ENCODE data around the gene FNDC7. TPM values are rescaled to one million over a fixed set of nuclear protein-coding genes. Genes with fewer than 3 reads are reported as not detected.
"Not testable (repeated sequence)": the region's sequence is repeated elsewhere in the genome, so short reads cannot be mapped to it uniquely, and the experiment has no call there.

FNDC7 gene
- total RNA-seq, 2 donors from 2014 or later = not detected

- intact Hi-C loops (cut with DNase I, micrococcal nuclease) = no loop called here
- peak; percentile 67 to 68 for DNase-seq
- ATAC-seq = peak; percentile 72
Measured at GRCh38 chr1:108692724-108693655, 19.7 kb upstream of the FNDC7 start.

GRCh38 chr1:108695535-108695934 is 17.2 kb upstream of the FNDC7 start:
- no peak for DNase-seq
- ATAC-seq = no peak
- intact Hi-C loops (cut with DNase I, micrococcal nuclease) = no loop called here

- DNase-seq = no peak
- intact Hi-C loops (cut with DNase I, micrococcal nuclease) = no loop called here
- no peak for ATAC-seq
Measured at GRCh38 chr1:108699375-108700332, 13.1 kb upstream of the FNDC7 start.

GRCh38 chr1:108701176-108701849 is 11.4 kb upstream of the FNDC7 start:
- intact Hi-C loops (cut with DNase I, micrococcal nuclease) = no loop called here
- DNase-seq (no peak), ATAC-seq (no peak)

- intact Hi-C loops (cut with DNase I, micrococcal nuclease); DNase-seq; ATAC-seq: not testable (repeated sequence)
Measured at GRCh38 chr1:108702109-108702508, 10.6 kb upstream of the FNDC7 start.

- intact Hi-C loops (cut with DNase I, micrococcal nuclease) = no loop called here
- no peak for ATAC-seq
Measured at GRCh38 chr1:108703939-108704338, 8.8 kb upstream of the FNDC7 start.

GRCh38 chr1:108704496-108704895 is 8.2 kb upstream of the FNDC7 start:
- ATAC-seq = peak; percentile 15
- intact Hi-C loops (cut with DNase I, micrococcal nuclease) = no loop called here
- DNase-seq = no peak

More at GRCh38 chr1:108703939-108704338, 8.8 kb upstream of the FNDC7 start:
- DNase-seq = no peak

- ATAC-seq (no peak), DNase-seq (no peak)
- intact Hi-C loops (cut with DNase I, micrococcal nuclease) = no loop called here
Measured at GRCh38 chr1:108706643-108707042, 6.1 kb upstream of the FNDC7 start.

GRCh38 chr1:108708691-108709660 is 3.7 kb upstream of the FNDC7 start:
- intact Hi-C loops (cut with DNase I, micrococcal nuclease) = no loop called here
- DNase-seq (peak in 1 of 2 donors; percentile 43), ATAC-seq (no peak)

GRCh38 chr1:108715932-108716331 is 3.2 kb downstream of the FNDC7 start:
- DNase-seq (no peak), ATAC-seq (no peak)
- intact Hi-C loops (cut with DNase I, micrococcal nuclease) = no loop called here

GRCh38 chr1:108716437-108717230 is 3.9 kb downstream of the FNDC7 start:
- DNase-seq (no peak), ATAC-seq (no peak)
- intact Hi-C loops (cut with DNase I, micrococcal nuclease) = no loop called here

GRCh38 chr1:108717774-108718316 is 5.1 kb downstream of the FNDC7 start:
- DNase-seq (no peak), ATAC-seq (no peak)
- intact Hi-C loops (cut with DNase I, micrococcal nuclease) = no loop called here

GRCh38 chr1:108718927-108719655 is 6.4 kb downstream of the FNDC7 start:
- DNase-seq (no peak), ATAC-seq (no peak)
- intact Hi-C loops (cut with DNase I, micrococcal nuclease) = no loop called here

GRCh38 chr1:108719656-108720435 is 7.1 kb downstream of the FNDC7 start:
- intact Hi-C loops (cut with DNase I, micrococcal nuclease) = no loop called here
- no peak for ATAC-seq
- DNase-seq = no peak

GRCh38 chr1:108722292-108722691 is 9.6 kb downstream of the FNDC7 start:
- intact Hi-C loops (cut with DNase I, micrococcal nuclease) = no loop called here
- DNase-seq (no peak), ATAC-seq (no peak)

Measured in left colon (tissue), 2 donors.